BLaER1 (cell line): ENCODE data around the gene TMTC2.

ENCODE experiments used
- H3K27ac ChIP-seq: shearing (Covaris generic); formaldehyde crosslinking; 2 replicates; pipeline ENCODE4 v1.8.1; 2022
- H3K27me3 ChIP-seq: shearing (Covaris generic); formaldehyde crosslinking; 2 replicates; pipeline ENCODE4 v1.8.1; 2022
- H3K36me3 ChIP-seq: shearing (Covaris generic); formaldehyde crosslinking; 2 replicates; pipeline ENCODE4 v1.8.1; 2022
- H3K4me1 ChIP-seq: shearing (Covaris generic); formaldehyde crosslinking; 2 replicates; pipeline ENCODE4 v1.8.1; 2022
- H3K4me2 ChIP-seq: shearing (Covaris generic); formaldehyde crosslinking; 2 replicates; pipeline ENCODE4 v1.8.1; 2022
- H3K4me3 ChIP-seq: shearing (Covaris generic); formaldehyde crosslinking; 2 replicates; pipeline ENCODE4 v1.8.1; 2022
- H3K9ac ChIP-seq: shearing (Covaris generic); formaldehyde crosslinking; 2 replicates; pipeline ENCODE4 v1.8.1; 2022
- H3K9me3 ChIP-seq: shearing (Covaris generic); formaldehyde crosslinking; 2 replicates; pipeline ENCODE4 v1.8.1; 2022
- H4K20me1 ChIP-seq: shearing (Covaris generic); formaldehyde crosslinking; 2 replicates; pipeline ENCODE4 v1.8.1; 2022
- Cebpa-rat ChIP-seq: shearing (Covaris generic); IDR thresholded peaks from 2 replicates; pipeline ENCODE4 v1.8.1; 2022

Gene TMTC2

GRCh38 chr12:82659343-82660207 lies 27.1 kb upstream of the TMTC2 start:
- no peak for TF ChIP-seq Cebpa-rat
- no peaks in the 10 kb centered on the region for H3K36me3 ChIP-seq
- peaks cover 13% of the 10 kb centered on the region for H3K9me3 ChIP-seq

DNA sequence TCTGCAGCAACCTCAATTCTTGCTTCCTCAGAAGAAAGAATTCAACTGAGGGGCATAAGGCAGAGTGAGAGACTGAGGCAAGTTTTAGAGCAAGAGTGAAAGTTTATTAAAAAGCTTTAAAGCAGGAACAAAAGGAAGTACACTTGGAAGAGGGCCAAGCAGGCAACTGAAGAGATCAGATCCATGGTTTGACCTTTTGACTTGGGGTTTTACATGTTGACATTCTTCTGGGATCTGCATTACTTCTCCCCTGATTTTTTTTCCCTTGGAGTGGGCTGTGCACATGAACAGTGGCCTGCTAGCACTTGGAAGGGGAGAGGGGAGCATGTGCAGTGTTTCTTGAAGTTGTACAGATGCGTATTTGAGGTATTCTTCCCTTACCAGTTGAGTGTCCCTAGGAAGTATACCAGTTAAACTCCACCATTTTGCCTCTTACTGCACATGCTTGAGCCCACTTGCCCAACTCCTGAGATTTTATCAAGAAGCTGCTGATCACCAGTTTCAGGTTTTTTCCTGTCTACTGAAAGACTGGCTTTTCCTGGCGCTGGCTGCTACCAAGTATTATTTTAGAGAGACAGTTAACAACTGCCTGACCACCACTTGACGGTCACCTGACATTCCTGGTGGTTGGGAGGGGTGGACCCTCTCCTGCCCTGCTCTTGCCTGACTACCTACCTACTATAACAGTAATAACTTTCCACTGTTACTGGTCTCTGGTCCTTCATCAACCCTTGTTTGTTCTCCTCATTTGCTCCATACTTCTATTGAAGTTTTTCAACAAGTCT lies 26.0 kb upstream of the TMTC2 start:
- peaks cover 13% of the 10 kb centered on the region for H3K9me3 ChIP-seq
- H3K4me1 ChIP-seq = no peaks in the 10 kb centered on the region
- no peak overlapping the region for H3K9ac ChIP-seq
- H3K27ac ChIP-seq = no peak overlapping the region
- no peaks in the 10 kb centered on the region for H3K27me3 ChIP-seq
- no peaks in the 10 kb centered on the region for H4K20me1 ChIP-seq
- H3K4me3 ChIP-seq = no peak overlapping the region
- H3K36me3 ChIP-seq = no peaks in the 10 kb centered on the region
- TF ChIP-seq Cebpa-rat = no peak
- no peak overlapping the region for H3K4me2 ChIP-seq

More at GRCh38 chr12:82659343-82660207, 27.1 kb upstream of the TMTC2 start:
- no peak overlapping the region for H3K9ac ChIP-seq
- no peaks in the 10 kb centered on the region for H3K27me3 ChIP-seq
- no peak overlapping the region for H3K27ac ChIP-seq
- no peaks in the 10 kb centered on the region for H4K20me1 ChIP-seq
- no peak overlapping the region for H3K4me3 ChIP-seq
- no peak overlapping the region for H3K4me2 ChIP-seq
- no peaks in the 10 kb centered on the region for H3K4me1 ChIP-seq

DNA sequence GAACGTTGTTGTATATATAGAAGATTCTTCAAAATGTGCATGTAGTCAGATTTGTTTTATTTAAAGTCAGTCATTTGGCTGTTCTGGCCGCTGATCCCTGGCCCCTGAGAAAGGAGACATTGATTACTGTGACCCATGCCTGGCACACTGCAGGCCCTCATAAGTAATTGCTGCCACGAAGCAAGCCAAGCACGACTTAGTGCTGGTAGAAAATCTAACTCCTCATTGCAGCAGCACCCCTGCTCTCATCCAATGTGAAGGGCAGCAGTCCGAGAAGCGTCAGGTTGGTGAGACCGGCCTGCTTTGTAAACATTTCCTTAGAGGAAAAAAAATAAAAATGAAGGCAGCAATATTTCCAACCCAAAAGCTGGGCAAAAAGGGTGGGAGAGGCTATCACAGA lies 22.8 kb upstream of the TMTC2 start:
- TF ChIP-seq Cebpa-rat = no peak
- Histone ChIP-seq H3K9ac (no peak overlapping the region), H3K4me2 (no peak overlapping the region), H3K9me3 (peaks cover 7% of the 10 kb centered on the region), H3K4me3 (no peak overlapping the region), H3K27me3 (no peaks in the 10 kb centered on the region), H3K36me3 (no peaks in the 10 kb centered on the region), H3K27ac (no peak overlapping the region), H3K4me1 (no peaks in the 10 kb centered on the region), H4K20me1 (no peaks in the 10 kb centered on the region)

DNA sequence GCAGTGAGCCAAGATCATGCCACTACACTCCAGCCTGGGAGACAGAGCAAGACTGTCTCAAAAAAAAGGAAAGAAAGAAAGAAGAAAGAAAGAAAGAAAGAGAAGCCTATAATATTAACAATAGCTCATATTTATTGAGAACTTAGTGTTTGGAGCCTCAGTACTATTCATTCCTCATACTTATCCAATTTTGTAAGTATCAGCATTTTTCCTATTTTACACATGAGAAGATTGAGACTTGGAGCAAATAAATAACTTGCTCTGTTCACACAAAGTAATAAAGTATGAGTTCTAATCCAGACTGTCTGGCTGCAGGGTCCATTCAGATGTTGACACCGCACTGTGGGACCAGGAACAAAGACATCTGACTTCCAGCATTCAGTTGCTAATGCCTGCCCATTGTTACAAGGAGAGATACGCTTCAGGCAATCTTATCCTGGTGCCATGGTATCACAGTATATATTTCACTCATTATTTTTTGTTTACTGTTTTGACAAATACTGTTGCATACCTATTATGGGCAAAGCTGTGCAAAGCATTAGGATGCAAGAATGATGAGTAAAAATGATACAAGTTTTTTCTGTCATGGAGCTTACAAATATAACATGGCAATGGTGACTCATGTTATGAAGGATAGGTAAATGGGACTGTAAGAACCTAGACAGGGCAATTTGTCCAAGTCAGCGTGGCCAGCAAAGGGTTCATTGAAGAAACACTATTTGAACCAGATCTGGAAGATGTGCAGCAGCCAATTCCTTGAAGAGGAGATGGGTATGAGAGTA lies 21.4 kb upstream of the TMTC2 start:
- H3K4me3 ChIP-seq = no peak overlapping the region
- H3K9ac ChIP-seq = no peak overlapping the region
- no peak overlapping the region for H3K4me2 ChIP-seq
- no peaks in the 10 kb centered on the region for H3K36me3 ChIP-seq
- H3K9me3 ChIP-seq = no peaks in the 10 kb centered on the region
- no peak for TF ChIP-seq Cebpa-rat
- no peak overlapping the region for H3K27ac ChIP-seq
- no peaks in the 10 kb centered on the region for H4K20me1 ChIP-seq
- no peaks in the 10 kb centered on the region for H3K4me1 ChIP-seq
- no peaks in the 10 kb centered on the region for H3K27me3 ChIP-seq

- H3K4me3 ChIP-seq = no peak overlapping the region
- no peak overlapping the region for H3K9ac ChIP-seq
- H3K9me3 ChIP-seq = no peaks in the 10 kb centered on the region
- H3K27me3 ChIP-seq = no peaks in the 10 kb centered on the region
- TF ChIP-seq Cebpa-rat = no peak
- H3K4me1 ChIP-seq = no peaks in the 10 kb centered on the region
- no peaks in the 10 kb centered on the region for H3K36me3 ChIP-seq
- H3K4me2 ChIP-seq = no peak overlapping the region
- H4K20me1 ChIP-seq = no peaks in the 10 kb centered on the region
- H3K27ac ChIP-seq = no peak overlapping the region
Measured at GRCh38 chr12:82666830-82667229, 19.9 kb upstream of the TMTC2 start.

DNA sequence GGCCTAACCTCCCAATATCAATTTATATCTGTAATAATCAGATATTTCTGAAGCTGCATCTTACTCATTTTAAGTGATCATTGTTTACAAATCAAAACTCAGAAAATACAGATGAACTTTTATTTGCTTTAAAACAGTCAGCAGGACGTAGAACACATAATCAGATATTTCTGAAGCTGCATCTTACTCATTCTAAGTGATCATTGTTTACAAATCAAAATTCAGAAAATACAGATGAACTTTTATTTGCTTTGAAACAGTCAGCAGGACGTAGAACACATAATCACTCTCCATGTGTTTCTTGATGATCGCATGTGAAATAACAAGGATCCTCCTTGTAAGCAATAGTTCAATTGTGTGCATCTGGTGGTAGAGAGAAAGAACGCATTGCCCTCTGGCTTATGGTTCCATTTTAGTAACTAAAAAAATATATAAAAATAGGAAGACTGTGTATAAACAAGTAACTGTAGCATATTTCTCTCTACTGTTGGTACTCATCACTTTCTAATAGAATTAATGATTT lies 15.0 kb upstream of the TMTC2 start:
- TF ChIP-seq Cebpa-rat = no peak
- H3K36me3 ChIP-seq = no peaks in the 10 kb centered on the region
- H3K4me2 ChIP-seq = no peak overlapping the region
- H3K27me3 ChIP-seq = no peaks in the 10 kb centered on the region
- no peak overlapping the region for H3K27ac ChIP-seq
- no peaks in the 10 kb centered on the region for H3K4me1 ChIP-seq
- H3K9me3 ChIP-seq = no peaks in the 10 kb centered on the region
- no peak overlapping the region for H3K9ac ChIP-seq
- H3K4me3 ChIP-seq = no peak overlapping the region
- no peaks in the 10 kb centered on the region for H4K20me1 ChIP-seq

DNA sequence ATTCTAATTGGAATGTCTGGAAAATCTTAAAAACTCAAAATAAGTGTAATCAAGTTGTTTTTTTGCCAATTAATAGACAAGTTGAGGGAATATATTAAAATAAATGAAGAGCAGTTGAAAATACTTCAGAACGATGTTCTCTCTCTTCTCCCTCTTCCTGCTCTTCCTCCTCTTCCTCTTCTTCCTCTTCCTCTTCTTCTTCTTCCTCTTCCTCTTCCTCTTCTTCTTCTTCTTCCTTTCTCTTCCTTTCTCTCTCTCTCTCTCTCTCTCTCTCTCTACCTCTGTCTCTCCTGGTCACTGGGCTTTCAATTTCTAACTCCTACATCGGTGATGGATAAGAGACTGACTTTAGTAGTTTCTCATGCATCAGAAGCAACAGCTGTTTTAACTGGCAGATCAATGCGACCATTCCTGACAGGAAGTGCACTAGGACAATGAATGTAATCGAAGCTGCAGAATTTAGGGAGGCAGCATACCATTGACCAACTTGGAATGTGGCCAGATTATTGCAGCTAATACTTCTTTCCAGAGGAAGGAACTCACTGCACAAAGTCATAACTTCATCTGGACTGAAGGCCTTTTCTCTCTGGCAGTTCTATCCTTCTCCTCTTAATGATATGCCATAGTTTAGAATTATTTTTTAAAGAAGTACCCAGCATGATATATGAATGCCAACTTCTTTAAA lies 13.8 kb upstream of the TMTC2 start:
- no peaks in the 10 kb centered on the region for H3K9me3 ChIP-seq
- H3K9ac ChIP-seq = no peak overlapping the region
- no peaks in the 10 kb centered on the region for H3K27me3 ChIP-seq
- no peak overlapping the region for H3K4me2 ChIP-seq
- H3K27ac ChIP-seq = no peak overlapping the region
- H3K36me3 ChIP-seq = no peaks in the 10 kb centered on the region
- no peaks in the 10 kb centered on the region for H3K4me1 ChIP-seq
- no peak for TF ChIP-seq Cebpa-rat
- no peak overlapping the region for H3K4me3 ChIP-seq
- no peaks in the 10 kb centered on the region for H4K20me1 ChIP-seq

DNA sequence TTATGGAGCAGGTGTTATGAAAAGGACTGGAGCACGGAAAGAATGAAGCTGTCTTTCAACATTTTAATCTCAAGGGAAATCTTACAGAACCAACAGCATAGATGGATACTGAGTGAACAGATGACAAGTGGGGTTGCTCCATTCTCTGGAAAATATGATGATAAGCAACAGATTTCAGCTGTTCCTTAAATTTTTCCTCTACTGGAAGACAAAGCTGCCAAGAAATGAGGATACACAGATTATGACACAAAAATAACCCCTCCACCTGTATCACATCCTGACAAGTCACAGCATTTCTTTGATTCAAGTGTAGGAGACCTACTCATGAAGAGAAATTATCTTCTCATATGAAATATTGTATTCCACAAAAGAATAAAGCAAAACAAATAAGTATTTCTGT lies 13.0 kb upstream of the TMTC2 start:
- no peak overlapping the region for H3K9ac ChIP-seq
- TF ChIP-seq Cebpa-rat = no peak
- no peaks in the 10 kb centered on the region for H3K4me1 ChIP-seq
- no peak overlapping the region for H3K4me2 ChIP-seq
- no peaks in the 10 kb centered on the region for H3K36me3 ChIP-seq
- no peaks in the 10 kb centered on the region for H4K20me1 ChIP-seq
- H3K27me3 ChIP-seq = no peaks in the 10 kb centered on the region
- no peaks in the 10 kb centered on the region for H3K9me3 ChIP-seq
- no peak overlapping the region for H3K4me3 ChIP-seq
- no peak overlapping the region for H3K27ac ChIP-seq

DNA sequence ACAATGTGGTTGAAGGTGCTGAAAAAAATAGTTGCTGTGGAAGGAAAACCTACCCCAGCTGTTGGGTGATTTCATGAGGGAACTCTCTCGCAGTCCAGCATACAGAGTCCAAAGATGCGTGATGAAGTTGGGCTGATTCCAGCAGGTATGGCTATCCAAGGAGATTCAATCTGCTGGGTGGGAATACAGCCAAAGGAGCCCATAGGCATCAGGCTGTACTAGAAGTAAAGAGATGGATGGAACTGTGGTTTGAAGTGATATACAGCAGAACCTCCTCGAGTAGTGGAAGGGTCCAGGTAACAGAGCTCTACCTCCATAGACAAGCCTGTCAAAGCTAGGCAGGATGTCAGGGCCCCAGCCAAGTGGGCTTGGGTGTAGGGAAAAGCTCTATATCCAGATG lies 11.5 kb upstream of the TMTC2 start:
- Histone ChIP-seq H3K9ac (no peak overlapping the region), H3K9me3 (no peaks in the 10 kb centered on the region), H3K4me3 (no peak overlapping the region), H3K4me1 (no peaks in the 10 kb centered on the region), H3K4me2 (no peak overlapping the region), H4K20me1 (no peaks in the 10 kb centered on the region), H3K36me3 (no peaks in the 10 kb centered on the region), H3K27ac (no peak overlapping the region), H3K27me3 (no peaks in the 10 kb centered on the region)
- TF ChIP-seq Cebpa-rat = no peak
